Mesothelial cell of epicardium (in vitro differentiated cells): ENCODE results near the gene PRSS16. TPM values are rescaled to one million over a fixed set of nuclear protein-coding genes. Genes with fewer than 3 reads are reported as not detected.

Experiments used
- DNase-seq, 2 experiments: peaks; one replicate each; pipeline ENCODE4 v3.0.0; 2021; ENCODE audit warnings: low spot score in 2 of 2; ENCODE audit not compliant: unreplicated experiment in 2 of 2
- H3K27ac Mint-ChIP-seq: 2 replicates; pipeline ENCODE4 v1.8.0; 2021; ENCODE audit warnings: mixed read lengths
- H3K27me3 Mint-ChIP-seq: 2 replicates; pipeline ENCODE4 v1.8.0; 2021; ENCODE audit warnings: low read depth, mixed read lengths
- H3K36me3 Mint-ChIP-seq: 2 replicates; pipeline ENCODE4 v1.8.0; 2021; ENCODE audit warnings: mixed read lengths
- H3K4me1 Mint-ChIP-seq: 2 replicates; pipeline ENCODE4 v1.8.0; 2021; ENCODE audit warnings: mixed read lengths
- H3K4me3 Mint-ChIP-seq: 2 replicates; pipeline ENCODE4 v1.8.0; 2021; ENCODE audit warnings: mild to moderate bottlenecking, moderate library complexity, mixed read lengths
- H3K9me3 Mint-ChIP-seq: 2 replicates; pipeline ENCODE4 v1.8.0; 2021; ENCODE audit warnings: mixed read lengths
- CTCF ChIP-seq: fragments of 200-600 bp; sonication (generic); IDR thresholded peaks from one replicate; pipeline ENCODE4 v1.5.0; 2021; ENCODE audit warnings: antibody characterized with exemption; ENCODE audit not compliant: unreplicated experiment
- total RNA-seq: library from RNA; stranded (reverse); gene quantifications from 3 replicates; pipeline ENCODE4 v1.2.1, GENCODE V29; 2021

Gene PRSS16
- total RNA-seq, 1 donor from 2014 or later, result 19.1 TPM

- no peak for DNase-seq
- no peak overlapping the region for H3K27ac Mint-ChIP-seq
- no peak for TF ChIP-seq CTCF
- H3K27me3 Mint-ChIP-seq, result peaks cover 2% of the 10 kb centered on the region
- H3K9me3 Mint-ChIP-seq, result peaks cover 4% of the 10 kb centered on the region
- H3K36me3 Mint-ChIP-seq, result no peaks in the 10 kb centered on the region
- no peaks in the 10 kb centered on the region for H3K4me1 Mint-ChIP-seq
- H3K4me3 Mint-ChIP-seq, result no peak overlapping the region
Measured at GRCh38 chr6:27224729-27225128, 22.8 kb upstream of the PRSS16 start.

- Mint-ChIP-seq H3K27me3 (peaks cover 13% of the 10 kb centered on the region), H3K27ac (no peak overlapping the region), H3K36me3 (no peaks in the 10 kb centered on the region), H3K4me3 (no peak overlapping the region), H3K9me3 (peaks cover 3% of the 10 kb centered on the region), H3K4me1 (peaks cover 5% of the 10 kb centered on the region)
- no peak for DNase-seq
- TF ChIP-seq CTCF, result no peak
Measured at GRCh38 chr6:27228963-27229477, 18.5 kb upstream of the PRSS16 start.

GRCh38 chr6:27230758-27231111 is 16.8 kb upstream of the PRSS16 start:
- Mint-ChIP-seq H3K4me3 (peak overlapping the region; percentile 58), H3K27me3 (peaks cover 17% of the 10 kb centered on the region), H3K36me3 (no peaks in the 10 kb centered on the region), H3K9me3 (peaks cover 3% of the 10 kb centered on the region), H3K27ac (no peak overlapping the region), H3K4me1 (peaks cover 9% of the 10 kb centered on the region)
- no peak for DNase-seq
- TF ChIP-seq CTCF, result no peak

GRCh38 chr6:27234576-27234975 is 12.9 kb upstream of the PRSS16 start:
- no peak for TF ChIP-seq CTCF
- no peaks in the 10 kb centered on the region for H3K36me3 Mint-ChIP-seq
- peak overlapping the region; percentile 71 for H3K4me3 Mint-ChIP-seq
- peaks cover 39% of the 10 kb centered on the region for H3K27me3 Mint-ChIP-seq
- DNase-seq, result no peak
- no peak overlapping the region for H3K27ac Mint-ChIP-seq
- peaks cover 22% of the 10 kb centered on the region for H3K4me1 Mint-ChIP-seq
- peaks cover 3% of the 10 kb centered on the region for H3K9me3 Mint-ChIP-seq

GRCh38 chr6:27237089-27237803 is 10.3 kb upstream of the PRSS16 start:
- no peak for DNase-seq
- peaks cover 27% of the 10 kb centered on the region for H3K27me3 Mint-ChIP-seq
- peaks cover 17% of the 10 kb centered on the region for H3K4me1 Mint-ChIP-seq
- peak overlapping the region; percentile 62 for H3K27ac Mint-ChIP-seq
- H3K4me3 Mint-ChIP-seq, result peak overlapping the region; percentile 84
- peaks cover 3% of the 10 kb centered on the region for H3K9me3 Mint-ChIP-seq
- no peaks in the 10 kb centered on the region for H3K36me3 Mint-ChIP-seq
- no peak for TF ChIP-seq CTCF
